K562 (cell line): ENCODE data around the gene IL18RAP. TPM values are rescaled to one million over a fixed set of nuclear protein-coding genes. Genes with fewer than 3 reads are reported as not detected.

Experiments used
- CBFB ChIP-seq: sonication (generic); formaldehyde crosslinking; IDR thresholded peaks from 2 replicates; pipeline ENCODE4 v1.4.0; 2020; ENCODE audit warnings: mild to moderate bottlenecking, missing genetic modification reagents
- TFE3 ChIP-seq: fragments of 450-650 bp; formaldehyde crosslinking; IDR thresholded peaks from 2 replicates; pipeline ENCODE4 v1.4.0; 2020; ENCODE audit warnings: mild to moderate bottlenecking, mixed read lengths
- polyA plus RNA-seq, 8 experiments: library from polyadenylated mRNA; depleted of rRNA in 4 of 8; stranded (reverse) in 5 of 8; unstranded in 3 of 8; fragments of >200 nt; fragmentation: Nextera tagmentation in 2 of 8; fragmentation: Illumina TruSeq in 1 of 8; extraction: Ambion mirVana in 2 of 8; extraction: Trizol in 1 of 8; gene quantifications; 2 replicates each; pipeline versions ENCODE4 v1.2.1 to v1.2.3, GENCODE V29; 2011 to 2014; ENCODE audit warnings: inconsistent platforms in 1 of 8, missing spikeins in 1 of 8
- total RNA-seq, 7 experiments: library from RNA; depleted of rRNA in 6 of 7; stranded (reverse); fragments of >200 nt in 6 of 7; fragmentation: Illumina TruSeq in 2 of 7; extraction: Trizol in 2 of 7; gene quantifications; 2 replicates each; pipeline versions ENCODE4 v1.2.1 to v1.2.3, GENCODE V29; 2011 to 2021; ENCODE audit warnings: low replicate concordance in 1 of 7
- TF ChIP-seq, protein P1 (sequence below): fragments of 450-650 bp; IDR thresholded peaks from 2 replicates; pipeline ENCODE4 v1.6.1; 2017; ENCODE audit warnings: antibody characterized with exemption
- TF ChIP-seq, protein P2 (sequence below), 2 experiments: fragments of 450-650 bp; IDR thresholded peaks; 2 replicates each; pipeline ENCODE4 v1.6.1; 2018; ENCODE audit warnings: mild to moderate bottlenecking in 2 of 2, low read depth in 1 of 2; ENCODE audit not compliant: partially characterized antibody in 2 of 2

IL18RAP gene
- total and polyA plus RNA-seq, 9 of the 15 experiments (the other 6 are each of a cell fraction or from before 2014, with no cell fraction given) = 1.1 to 20.5 (median 5.8) TPM

- TF ChIP-seq, protein P1, sequence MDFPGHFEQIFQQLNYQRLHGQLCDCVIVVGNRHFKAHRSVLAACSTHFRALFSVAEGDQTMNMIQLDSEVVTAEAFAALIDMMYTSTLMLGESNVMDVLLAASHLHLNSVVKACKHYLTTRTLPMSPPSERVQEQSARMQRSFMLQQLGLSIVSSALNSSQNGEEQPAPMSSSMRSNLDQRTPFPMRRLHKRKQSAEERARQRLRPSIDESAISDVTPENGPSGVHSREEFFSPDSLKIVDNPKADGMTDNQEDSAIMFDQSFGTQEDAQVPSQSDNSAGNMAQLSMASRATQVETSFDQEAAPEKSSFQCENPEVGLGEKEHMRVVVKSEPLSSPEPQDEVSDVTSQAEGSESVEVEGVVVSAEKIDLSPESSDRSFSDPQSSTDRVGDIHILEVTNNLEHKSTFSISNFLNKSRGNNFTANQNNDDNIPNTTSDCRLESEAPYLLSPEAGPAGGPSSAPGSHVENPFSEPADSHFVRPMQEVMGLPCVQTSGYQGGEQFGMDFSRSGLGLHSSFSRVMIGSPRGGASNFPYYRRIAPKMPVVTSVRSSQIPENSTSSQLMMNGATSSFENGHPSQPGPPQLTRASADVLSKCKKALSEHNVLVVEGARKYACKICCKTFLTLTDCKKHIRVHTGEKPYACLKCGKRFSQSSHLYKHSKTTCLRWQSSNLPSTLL = no peak
- no peak for TF ChIP-seq TFE3
- no peak for TF ChIP-seq CBFB (CRISPR knock-in tag)
- TF ChIP-seq, protein P2, sequence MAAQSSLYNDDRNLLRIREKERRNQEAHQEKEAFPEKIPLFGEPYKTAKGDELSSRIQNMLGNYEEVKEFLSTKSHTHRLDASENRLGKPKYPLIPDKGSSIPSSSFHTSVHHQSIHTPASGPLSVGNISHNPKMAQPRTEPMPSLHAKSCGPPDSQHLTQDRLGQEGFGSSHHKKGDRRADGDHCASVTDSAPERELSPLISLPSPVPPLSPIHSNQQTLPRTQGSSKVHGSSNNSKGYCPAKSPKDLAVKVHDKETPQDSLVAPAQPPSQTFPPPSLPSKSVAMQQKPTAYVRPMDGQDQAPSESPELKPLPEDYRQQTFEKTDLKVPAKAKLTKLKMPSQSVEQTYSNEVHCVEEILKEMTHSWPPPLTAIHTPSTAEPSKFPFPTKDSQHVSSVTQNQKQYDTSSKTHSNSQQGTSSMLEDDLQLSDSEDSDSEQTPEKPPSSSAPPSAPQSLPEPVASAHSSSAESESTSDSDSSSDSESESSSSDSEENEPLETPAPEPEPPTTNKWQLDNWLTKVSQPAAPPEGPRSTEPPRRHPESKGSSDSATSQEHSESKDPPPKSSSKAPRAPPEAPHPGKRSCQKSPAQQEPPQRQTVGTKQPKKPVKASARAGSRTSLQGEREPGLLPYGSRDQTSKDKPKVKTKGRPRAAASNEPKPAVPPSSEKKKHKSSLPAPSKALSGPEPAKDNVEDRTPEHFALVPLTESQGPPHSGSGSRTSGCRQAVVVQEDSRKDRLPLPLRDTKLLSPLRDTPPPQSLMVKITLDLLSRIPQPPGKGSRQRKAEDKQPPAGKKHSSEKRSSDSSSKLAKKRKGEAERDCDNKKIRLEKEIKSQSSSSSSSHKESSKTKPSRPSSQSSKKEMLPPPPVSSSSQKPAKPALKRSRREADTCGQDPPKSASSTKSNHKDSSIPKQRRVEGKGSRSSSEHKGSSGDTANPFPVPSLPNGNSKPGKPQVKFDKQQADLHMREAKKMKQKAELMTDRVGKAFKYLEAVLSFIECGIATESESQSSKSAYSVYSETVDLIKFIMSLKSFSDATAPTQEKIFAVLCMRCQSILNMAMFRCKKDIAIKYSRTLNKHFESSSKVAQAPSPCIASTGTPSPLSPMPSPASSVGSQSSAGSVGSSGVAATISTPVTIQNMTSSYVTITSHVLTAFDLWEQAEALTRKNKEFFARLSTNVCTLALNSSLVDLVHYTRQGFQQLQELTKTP (IDR thresholded peaks at IDR 0.05; ENCODE audit: low read depth in 1 of 2, partially characterized antibody in 2 of 2) = no peak
- TF ChIP-seq, all 486 proteins: peak for 0
These were observed 25.8 kb upstream of the IL18RAP start (continued) for GRCh38 chr2:102397209-102397608.
